Measurements from ENCODE around the gene CAST.
A peak's percentile ranks its signal among the peaks of the same experiment; 100 is the strongest.

Gene CAST

GRCh38 chr5:96663608-96664007 is 1.4 kb downstream of the CAST start:
- H3K27ac Mint-ChIP-seq: peak overlapping the region; percentile 98 to 99
- H3K27me3 Mint-ChIP-seq: no peaks in the 10 kb centered on the region
- H3K4me1 Mint-ChIP-seq (ENCODE audit: low read depth in 2 of 2): peaks cover 37 to 62% of the 10 kb centered on the region in 2 donors
- H3K9me3 Mint-ChIP-seq: no peaks in the 10 kb centered on the region
- ATAC-seq (replicated peaks): no peak
- no peak for DNase-seq
- H3K36me3 Mint-ChIP-seq (ENCODE audit: insufficient read depth): peaks cover 27% of the 10 kb centered on the region
- H3K4me3 Mint-ChIP-seq: peak overlapping the region; percentile 91 to 93

GRCh38 chr5:96664669-96665068 is 2.5 kb downstream of the CAST start:
- Mint-ChIP-seq H3K4me3 (peak overlapping the region in 1 of 2 donors; percentile 93), H3K27me3 (no peaks in the 10 kb centered on the region), H3K36me3 (ENCODE audit: insufficient read depth) (peaks cover 27% of the 10 kb centered on the region), H3K27ac (peak overlapping the region in 1 of 2 donors; percentile 79), H3K9me3 (no peaks in the 10 kb centered on the region), H3K4me1 (ENCODE audit: low read depth in 2 of 2) (peaks cover 42 to 63% of the 10 kb centered on the region in 2 donors)
- ATAC-seq (replicated peaks) (no peak), DNase-seq (no peak)

GRCh38 chr5:96668725-96669124 is 6.5 kb downstream of the CAST start:
- Mint-ChIP-seq H3K9me3 (no peaks in the 10 kb centered on the region), H3K4me3 (no peak overlapping the region), H3K36me3 (ENCODE audit: insufficient read depth) (peaks cover 20% of the 10 kb centered on the region), H3K27ac (peak overlapping the region in 1 of 2 donors; percentile 57), H3K4me1 (ENCODE audit: low read depth in 2 of 2) (peaks cover 46 to 65% of the 10 kb centered on the region in 2 donors), H3K27me3 (no peaks in the 10 kb centered on the region)
- no peak for DNase-seq
- ATAC-seq (replicated peaks): no peak

GRCh38 chr5:96669909-96670308 is 7.7 kb downstream of the CAST start:
- peaks cover 20% of the 10 kb centered on the region for H3K36me3 Mint-ChIP-seq (ENCODE audit: insufficient read depth)
- H3K4me3 Mint-ChIP-seq: no peak overlapping the region
- H3K27me3 Mint-ChIP-seq: no peaks in the 10 kb centered on the region
- DNase-seq (no peak), ATAC-seq (replicated peaks) (no peak)
- peak overlapping the region; percentile 50 to 65 for H3K27ac Mint-ChIP-seq
- H3K9me3 Mint-ChIP-seq: no peaks in the 10 kb centered on the region
- H3K4me1 Mint-ChIP-seq (ENCODE audit: low read depth in 2 of 2): peaks cover 42 to 55% of the 10 kb centered on the region in 2 donors

- Mint-ChIP-seq H3K9me3 (no peaks in the 10 kb centered on the region), H3K27me3 (no peaks in the 10 kb centered on the region), H3K36me3 (ENCODE audit: insufficient read depth) (peaks cover 26% of the 10 kb centered on the region), H3K4me3 (no peak overlapping the region), H3K4me1 (ENCODE audit: low read depth in 2 of 2) (peaks cover 42 to 57% of the 10 kb centered on the region in 2 donors), H3K27ac (peak overlapping the region; percentile 2 to 50)
- DNase-seq: no peak
- ATAC-seq (replicated peaks): no peak
Observed at GRCh38 chr5:96671441-96671840, 9.3 kb downstream of the CAST start.

GRCh38 chr5:96673127-96673526 is 11.0 kb downstream of the CAST start:
- Mint-ChIP-seq H3K36me3 (ENCODE audit: insufficient read depth) (peaks cover 39% of the 10 kb centered on the region), H3K4me3 (no peak overlapping the region), H3K9me3 (no peaks in the 10 kb centered on the region), H3K27ac (no peak overlapping the region), H3K27me3 (no peaks in the 10 kb centered on the region), H3K4me1 (ENCODE audit: low read depth in 2 of 2) (peaks cover 37 to 48% of the 10 kb centered on the region in 2 donors)
- DNase-seq: no peak
- peak; percentile 32 for ATAC-seq (replicated peaks)

- no peak overlapping the region for H3K27ac Mint-ChIP-seq
- peaks cover 29 to 46% of the 10 kb centered on the region in 2 donors for H3K4me1 Mint-ChIP-seq (ENCODE audit: low read depth in 2 of 2)
- no peak overlapping the region for H3K4me3 Mint-ChIP-seq
- H3K9me3 Mint-ChIP-seq: no peaks in the 10 kb centered on the region
- ATAC-seq (replicated peaks) (no peak), DNase-seq (no peak)
- H3K36me3 Mint-ChIP-seq (ENCODE audit: insufficient read depth): peaks cover 54% of the 10 kb centered on the region
- no peaks in the 10 kb centered on the region for H3K27me3 Mint-ChIP-seq
Observed at GRCh38 chr5:96675882-96676281, 13.7 kb downstream of the CAST start.

- peaks cover 23 to 36% of the 10 kb centered on the region in 2 donors for H3K4me1 Mint-ChIP-seq (ENCODE audit: low read depth in 2 of 2)
- peak overlapping the region in 1 of 2 donors; percentile 67 for H3K27ac Mint-ChIP-seq
- H3K27me3 Mint-ChIP-seq: no peaks in the 10 kb centered on the region
- no peak for ATAC-seq (replicated peaks)
- H3K9me3 Mint-ChIP-seq: no peaks in the 10 kb centered on the region
- no peak overlapping the region for H3K4me3 Mint-ChIP-seq
- peaks cover 47% of the 10 kb centered on the region for H3K36me3 Mint-ChIP-seq (ENCODE audit: insufficient read depth)
- no peak for DNase-seq
Observed at GRCh38 chr5:96677496-96677895, 15.3 kb downstream of the CAST start.

- peaks cover 47% of the 10 kb centered on the region for H3K36me3 Mint-ChIP-seq (ENCODE audit: insufficient read depth)
- H3K9me3 Mint-ChIP-seq: no peaks in the 10 kb centered on the region
- no peak overlapping the region for H3K4me3 Mint-ChIP-seq
- DNase-seq: no peak
- H3K27ac Mint-ChIP-seq: peak overlapping the region; percentile 12 to 88
- no peak for ATAC-seq (replicated peaks)
- H3K27me3 Mint-ChIP-seq: no peaks in the 10 kb centered on the region
- peaks cover 26 to 36% of the 10 kb centered on the region in 2 donors for H3K4me1 Mint-ChIP-seq (ENCODE audit: low read depth in 2 of 2)
Observed at GRCh38 chr5:96679293-96679692, 17.1 kb downstream of the CAST start.

GRCh38 chr5:96680759-96681470 is 18.7 kb downstream of the CAST start:
- Mint-ChIP-seq H3K27me3 (no peaks in the 10 kb centered on the region), H3K9me3 (no peaks in the 10 kb centered on the region), H3K4me3 (no peak overlapping the region), H3K36me3 (ENCODE audit: insufficient read depth) (peaks cover 48% of the 10 kb centered on the region), H3K4me1 (ENCODE audit: low read depth in 2 of 2) (peaks cover 23 to 33% of the 10 kb centered on the region in 2 donors), H3K27ac (no peak overlapping the region)
- no peak for ATAC-seq (replicated peaks)
- DNase-seq: no peak

GRCh38 chr5:96683392-96683791 is 21.2 kb downstream of the CAST start:
- ATAC-seq (replicated peaks) (no peak), DNase-seq (no peak)
- Mint-ChIP-seq H3K9me3 (no peaks in the 10 kb centered on the region), H3K27me3 (no peaks in the 10 kb centered on the region), H3K4me3 (no peak overlapping the region), H3K4me1 (ENCODE audit: low read depth in 2 of 2) (peaks cover 32 to 42% of the 10 kb centered on the region in 2 donors), H3K27ac (peak overlapping the region in 1 of 2 donors; percentile 75), H3K36me3 (ENCODE audit: insufficient read depth) (peaks cover 32% of the 10 kb centered on the region)

GRCh38 chr5:96683810-96684209 is 21.6 kb downstream of the CAST start:
- peaks cover 32 to 44% of the 10 kb centered on the region in 2 donors for H3K4me1 Mint-ChIP-seq (ENCODE audit: low read depth in 2 of 2)

GRCh38 chr5:96687080-96687479 is 24.9 kb downstream of the CAST start:
- Mint-ChIP-seq H3K4me3 (peak overlapping the region in 1 of 2 donors; percentile 9), H3K4me1 (ENCODE audit: low read depth in 2 of 2) (peaks cover 28 to 38% of the 10 kb centered on the region in 2 donors)
- ATAC-seq (replicated peaks): no peak

More at GRCh38 chr5:96683810-96684209, 21.6 kb downstream of the CAST start:
- no peaks in the 10 kb centered on the region for H3K27me3 Mint-ChIP-seq
- H3K4me3 Mint-ChIP-seq: no peak overlapping the region
- no peak for ATAC-seq (replicated peaks)
- H3K36me3 Mint-ChIP-seq (ENCODE audit: insufficient read depth): peaks cover 28% of the 10 kb centered on the region
- DNase-seq: no peak
- no peak overlapping the region for H3K27ac Mint-ChIP-seq
- no peaks in the 10 kb centered on the region for H3K9me3 Mint-ChIP-seq

GRCh38 chr5:96687812-96688453 is 25.8 kb downstream of the CAST start:
- Mint-ChIP-seq H3K4me3 (peak overlapping the region in 1 of 2 donors; percentile 32), H3K27ac (peak overlapping the region; percentile 6 to 77), H3K36me3 (ENCODE audit: insufficient read depth) (peaks cover 13% of the 10 kb centered on the region), H3K4me1 (ENCODE audit: low read depth in 2 of 2) (peaks cover 25 to 36% of the 10 kb centered on the region in 2 donors), H3K9me3 (no peaks in the 10 kb centered on the region), H3K27me3 (no peaks in the 10 kb centered on the region)
- DNase-seq (no peak), ATAC-seq (replicated peaks) (peak; percentile 87)

More at GRCh38 chr5:96687080-96687479, 24.9 kb downstream of the CAST start:
- DNase-seq: no peak
- H3K36me3 Mint-ChIP-seq (ENCODE audit: insufficient read depth): peaks cover 13% of the 10 kb centered on the region
- H3K9me3 Mint-ChIP-seq: no peaks in the 10 kb centered on the region
- no peaks in the 10 kb centered on the region for H3K27me3 Mint-ChIP-seq
- peak overlapping the region; percentile 6 to 84 for H3K27ac Mint-ChIP-seq

All from effector memory CD8-positive, alpha-beta T cell (primary cell).